ENCODE results near the gene CNNM1.

Gene CNNM1

DNA sequence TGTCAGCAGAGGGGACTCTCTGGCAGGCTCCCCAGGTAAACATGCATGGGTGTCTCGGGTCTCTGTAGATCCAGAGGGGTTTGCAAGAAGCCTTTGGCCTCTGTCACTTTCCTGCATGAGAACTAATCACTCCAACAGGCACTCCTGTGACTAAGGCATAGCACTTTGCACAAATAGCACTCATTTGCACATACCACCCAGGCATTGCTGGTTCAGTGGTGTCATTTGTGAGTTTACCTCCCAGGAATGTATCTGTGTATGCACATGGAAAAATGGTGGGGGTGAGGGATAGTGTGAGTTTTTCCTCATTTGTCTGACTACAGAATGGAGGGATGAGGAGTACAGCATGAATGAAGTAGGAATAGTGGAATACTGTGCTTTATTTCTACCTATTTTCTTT lies 39.5 kb downstream of the CNNM1 start:
- no peak for DNase-seq (ENCODE audit: low read depth)
- H3K4me3 ChIP-seq (ENCODE audit: low read length), result no peak overlapping the region
- TF ChIP-seq, protein P1, sequence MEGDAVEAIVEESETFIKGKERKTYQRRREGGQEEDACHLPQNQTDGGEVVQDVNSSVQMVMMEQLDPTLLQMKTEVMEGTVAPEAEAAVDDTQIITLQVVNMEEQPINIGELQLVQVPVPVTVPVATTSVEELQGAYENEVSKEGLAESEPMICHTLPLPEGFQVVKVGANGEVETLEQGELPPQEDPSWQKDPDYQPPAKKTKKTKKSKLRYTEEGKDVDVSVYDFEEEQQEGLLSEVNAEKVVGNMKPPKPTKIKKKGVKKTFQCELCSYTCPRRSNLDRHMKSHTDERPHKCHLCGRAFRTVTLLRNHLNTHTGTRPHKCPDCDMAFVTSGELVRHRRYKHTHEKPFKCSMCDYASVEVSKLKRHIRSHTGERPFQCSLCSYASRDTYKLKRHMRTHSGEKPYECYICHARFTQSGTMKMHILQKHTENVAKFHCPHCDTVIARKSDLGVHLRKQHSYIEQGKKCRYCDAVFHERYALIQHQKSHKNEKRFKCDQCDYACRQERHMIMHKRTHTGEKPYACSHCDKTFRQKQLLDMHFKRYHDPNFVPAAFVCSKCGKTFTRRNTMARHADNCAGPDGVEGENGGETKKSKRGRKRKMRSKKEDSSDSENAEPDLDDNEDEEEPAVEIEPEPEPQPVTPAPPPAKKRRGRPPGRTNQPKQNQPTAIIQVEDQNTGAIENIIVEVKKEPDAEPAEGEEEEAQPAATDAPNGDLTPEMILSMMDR (IDR thresholded peaks at IDR 0.05; ENCODE audit: insufficient read depth, low read depth, low read length, missing control alignments), result no peak

DNA sequence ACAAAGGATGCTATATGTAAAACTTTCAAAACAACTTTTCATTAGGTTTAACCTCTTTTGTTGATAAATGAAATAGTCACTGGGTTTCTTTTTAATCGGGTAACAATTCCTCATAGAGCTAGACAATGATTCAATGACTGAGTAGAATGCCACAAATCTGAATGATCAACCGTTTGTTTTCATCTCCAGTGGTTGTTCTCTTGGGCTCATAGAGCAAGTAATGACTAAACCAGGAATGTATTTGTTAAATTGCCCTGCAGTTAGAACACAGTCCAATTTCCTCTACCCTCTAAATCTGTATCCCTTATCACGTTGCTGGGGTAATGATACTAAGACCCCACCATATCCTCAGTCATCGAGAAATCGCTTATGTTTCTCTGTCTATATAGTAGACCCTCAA lies 40.0 kb downstream of the CNNM1 start:
- H3K4me3 ChIP-seq (ENCODE audit: low read length), result no peak overlapping the region
- no peak for DNase-seq (ENCODE audit: low read depth)
- TF ChIP-seq, protein P1 (IDR thresholded peaks at IDR 0.05; ENCODE audit: insufficient read depth, low read depth, low read length, missing control alignments), result no peak

DNA sequence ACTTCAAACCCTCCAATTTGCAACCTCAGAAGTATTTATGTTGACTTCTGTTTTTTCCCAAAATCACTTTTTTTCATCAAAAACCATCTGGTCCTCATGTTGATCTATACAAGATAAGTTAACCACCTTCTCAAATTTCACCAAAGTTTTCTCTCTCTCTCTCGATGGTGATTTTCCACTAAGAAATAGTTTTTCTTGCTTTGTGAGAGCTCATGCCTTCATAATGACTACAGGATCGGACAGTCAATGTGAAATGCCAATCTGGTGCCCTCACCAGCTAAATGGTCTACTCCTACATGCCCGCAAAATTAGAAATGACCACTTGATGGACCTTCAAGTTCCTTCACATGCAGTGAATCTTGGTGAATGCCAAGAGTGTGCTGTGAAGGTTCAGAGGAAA lies 40.4 kb downstream of the CNNM1 start:
- no peak for DNase-seq (ENCODE audit: low read depth)
- TF ChIP-seq, protein P1 (IDR thresholded peaks at IDR 0.05; ENCODE audit: insufficient read depth, low read depth, low read length, missing control alignments), result no peak
- H3K4me3 ChIP-seq (ENCODE audit: low read length), result no peak overlapping the region

DNA sequence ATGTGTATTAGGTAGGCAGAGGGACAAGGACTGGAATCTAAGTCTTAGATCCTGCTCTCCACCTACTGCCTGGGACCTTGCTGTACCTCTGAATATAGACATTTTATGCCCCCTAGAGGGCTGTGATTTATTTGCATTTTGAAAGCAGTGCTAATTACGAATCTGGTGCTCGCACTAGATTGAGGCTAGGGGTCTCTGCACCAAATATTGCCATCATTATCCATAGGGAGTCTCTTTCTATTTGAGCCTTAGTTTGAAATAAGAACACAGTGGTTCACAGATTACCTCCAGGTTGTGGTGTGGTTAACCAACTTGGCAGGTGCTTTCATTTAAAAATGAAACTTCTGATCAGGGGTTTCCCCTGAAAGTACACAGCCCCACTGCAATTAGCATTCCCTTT lies 41.8 kb downstream of the CNNM1 start:
- DNase-seq (ENCODE audit: low read depth), result peak; percentile 44
- H3K4me3 ChIP-seq (ENCODE audit: low read length), result no peak overlapping the region
- TF ChIP-seq, protein P1 (IDR thresholded peaks at IDR 0.05; ENCODE audit: insufficient read depth, low read depth, low read length, missing control alignments), result peak; percentile 50

DNA sequence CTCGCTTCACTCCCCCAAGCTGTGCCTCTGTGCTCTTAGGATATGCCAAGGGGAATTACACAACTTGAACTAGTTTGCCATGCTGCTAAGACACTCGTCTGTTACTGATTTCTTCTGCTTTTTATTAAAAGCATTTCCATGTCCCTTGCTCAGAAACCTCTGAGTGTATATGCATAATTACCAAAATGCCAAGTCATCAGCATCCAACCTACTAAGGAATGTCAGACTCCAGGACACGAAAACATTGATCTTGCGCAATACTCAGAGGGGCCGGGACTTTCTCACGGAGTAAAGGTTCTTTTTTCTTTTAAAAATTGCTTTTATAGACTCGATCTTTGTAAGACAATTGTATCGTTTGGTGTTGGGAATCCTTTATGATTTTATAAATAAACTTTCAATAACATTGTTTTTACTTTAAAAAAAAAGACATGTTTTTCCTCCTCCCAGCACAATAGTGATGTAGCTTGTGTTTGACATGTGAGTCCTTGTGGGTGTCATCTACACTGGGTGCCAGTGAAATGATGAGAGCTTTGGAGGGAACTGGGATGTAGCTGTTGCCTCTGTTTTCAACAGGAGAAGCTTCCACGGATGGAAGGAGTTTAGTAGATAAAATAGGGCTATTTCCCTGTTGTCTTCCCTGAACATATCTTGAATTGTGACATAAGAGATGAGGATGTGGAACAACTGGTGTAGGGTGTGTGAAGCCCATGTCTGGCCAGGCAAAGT lies 43.6 kb downstream of the CNNM1 start:
- no peak overlapping the region for H3K4me3 ChIP-seq (ENCODE audit: low read length)
- peak; percentile 29 for DNase-seq (ENCODE audit: low read depth)
- TF ChIP-seq, protein P1 (IDR thresholded peaks at IDR 0.05; ENCODE audit: insufficient read depth, low read depth, low read length, missing control alignments), result no peak

DNA sequence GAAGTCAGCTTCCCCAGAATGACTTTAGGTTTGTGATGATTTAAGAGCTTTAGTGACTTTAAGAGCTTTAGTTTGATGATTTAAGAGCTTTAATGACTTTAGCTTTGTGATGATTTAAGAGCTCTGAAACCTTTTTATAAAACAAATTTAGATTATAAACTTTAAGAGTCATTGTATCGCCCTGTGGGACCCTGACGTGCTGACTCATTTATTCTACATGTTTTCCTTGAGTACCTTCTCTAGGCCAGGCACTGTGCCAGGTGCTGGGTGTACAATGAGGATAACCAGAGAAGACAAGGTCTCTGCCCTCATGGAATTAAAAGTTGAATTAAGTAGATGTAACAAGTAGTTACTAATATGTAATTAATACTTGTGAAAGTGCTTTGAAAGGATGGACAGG lies 45.4 kb downstream of the CNNM1 start:
- H3K4me3 ChIP-seq (ENCODE audit: low read length), result no peak overlapping the region
- TF ChIP-seq, protein P1 (IDR thresholded peaks at IDR 0.05; ENCODE audit: insufficient read depth, low read depth, low read length, missing control alignments), result no peak
- DNase-seq (ENCODE audit: low read depth), result no peak

DNA sequence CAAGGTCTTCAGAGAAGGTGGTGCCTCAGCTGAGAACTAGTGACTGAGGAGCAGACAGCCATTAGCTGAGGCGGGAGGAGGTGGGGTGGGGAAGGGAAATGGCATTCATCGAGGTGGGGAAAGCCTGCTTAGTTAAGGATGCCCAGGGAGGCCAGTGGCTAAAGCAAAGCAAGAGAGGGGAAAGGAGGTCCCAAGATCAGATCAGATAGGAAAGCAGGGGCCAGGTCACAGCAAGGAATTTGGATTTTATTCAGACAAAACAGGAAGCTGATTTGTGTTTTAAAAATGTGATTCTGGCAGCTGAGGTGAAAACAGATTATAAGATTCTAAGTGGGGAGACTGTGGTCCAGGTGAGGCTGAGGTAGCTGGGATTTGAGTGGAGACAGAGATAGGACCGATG lies 45.8 kb downstream of the CNNM1 start:
- H3K4me3 ChIP-seq (ENCODE audit: low read length), result no peak overlapping the region
- TF ChIP-seq, protein P1 (IDR thresholded peaks at IDR 0.05; ENCODE audit: insufficient read depth, low read depth, low read length, missing control alignments), result no peak
- DNase-seq (ENCODE audit: low read depth), result no peak

Data from epithelial cell of esophagus (primary cell).